ENCODE measurements around the gene SLK.

The SLK gene

GRCh38 chr10:103986360-103986759 is 19.4 kb downstream of the SLK start:
- Histone ChIP-seq H3K27ac (ENCODE audit: low read depth, low read length) (no peak overlapping the region), H2AFZ (ENCODE audit: low read depth, low read length, severe bottlenecking) (no peak overlapping the region), H3K27me3 (ENCODE audit: low read length) (no peaks in the 10 kb centered on the region), H3K79me2 (ENCODE audit: insufficient read depth, low read length) (peaks cover 68% of the 10 kb centered on the region), H3K9me3 (ENCODE audit: insufficient read depth, low read length) (no peaks in the 10 kb centered on the region), H3K4me3 (ENCODE audit: insufficient read depth, low read length, poor library complexity, severe bottlenecking) (no peak overlapping the region), H3K4me2 (ENCODE audit: low read depth, low read length, poor library complexity, severe bottlenecking) (no peak overlapping the region), H4K20me1 (ENCODE audit: low read depth, low read length) (no peaks in the 10 kb centered on the region), H3F3A (ENCODE audit: insufficient read depth) (0 out of 2 replicates have a peak, but pooled peaks cover 3% of the 10 kb centered on the region), H3K36me3 (ENCODE audit: low read length) (peaks cover 3% of the 10 kb centered on the region; the same call in 1 of the 2 replicates), H3K9ac (ENCODE audit: low read length) (no peak overlapping the region), H3K9me2 (replicated peaks; ENCODE audit: insufficient read depth, low read length) (no peaks in the 10 kb centered on the region)
- no peak for TF ChIP-seq CTCF (IDR thresholded peaks at IDR 0.05; ENCODE audit: insufficient read depth, low read length, poor library complexity, severe bottlenecking)
- TF ChIP-seq EZH2phosphoT487 (conservative IDR thresholded peaks at IDR 0.05; ENCODE audit: low read length): no peak

DNA sequence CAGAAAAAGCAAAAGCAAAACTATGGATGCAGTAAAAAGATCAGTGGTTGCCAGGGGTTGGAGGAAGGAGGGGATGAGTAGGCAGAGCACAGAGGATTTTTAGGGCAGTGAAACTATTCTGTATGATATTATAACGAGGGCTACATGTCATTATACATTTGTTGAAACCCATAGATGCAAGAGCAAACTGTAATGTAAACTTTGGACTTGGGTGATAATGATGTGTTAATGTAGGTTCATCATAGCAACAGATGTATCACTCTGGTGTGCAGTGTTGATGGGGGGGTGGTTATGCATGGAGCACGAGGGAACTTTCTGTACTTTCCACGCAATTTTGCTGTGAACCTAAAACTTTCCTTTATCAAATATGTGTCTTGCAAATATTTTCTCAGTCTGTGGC is 23.2 kb downstream of the SLK start:
- no peak overlapping the region for H3K27ac ChIP-seq (ENCODE audit: low read depth, low read length)
- H3K9ac ChIP-seq (ENCODE audit: low read length): no peak overlapping the region
- H2AFZ ChIP-seq (ENCODE audit: low read depth, low read length, severe bottlenecking): no peak overlapping the region

DNA sequence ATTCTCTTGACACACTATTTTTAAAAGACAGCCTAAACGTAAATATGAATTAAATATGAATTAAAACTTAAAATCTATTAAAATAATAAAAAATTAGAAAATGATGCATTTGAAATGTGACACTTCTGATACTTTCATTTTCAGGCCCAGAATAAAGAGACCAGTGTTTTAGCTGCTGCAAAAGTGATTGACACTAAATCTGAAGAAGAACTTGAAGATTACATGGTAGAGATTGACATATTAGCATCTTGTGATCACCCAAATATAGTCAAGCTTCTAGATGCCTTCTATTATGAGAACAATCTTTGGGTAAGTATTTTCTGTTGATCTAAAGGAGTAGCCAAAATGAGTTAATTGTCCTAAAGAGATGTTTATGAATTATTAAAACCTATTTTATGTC is 23.6 kb downstream of the SLK start:
- no peak overlapping the region for H3K27ac ChIP-seq (ENCODE audit: low read depth, low read length)
- H4K20me1 ChIP-seq (ENCODE audit: low read depth, low read length): no peaks in the 10 kb centered on the region
- H3K9me2 ChIP-seq (replicated peaks; ENCODE audit: insufficient read depth, low read length): no peaks in the 10 kb centered on the region
- peaks cover 29% of the 10 kb centered on the region for H3K79me2 ChIP-seq (ENCODE audit: insufficient read depth, low read length)
- H3K4me3 ChIP-seq (ENCODE audit: insufficient read depth, low read length, poor library complexity, severe bottlenecking): no peak overlapping the region
- H3K4me2 ChIP-seq (ENCODE audit: low read depth, low read length, poor library complexity, severe bottlenecking): no peak overlapping the region
- H3K9me3 ChIP-seq (ENCODE audit: insufficient read depth, low read length): no peaks in the 10 kb centered on the region
- H3K36me3 ChIP-seq (ENCODE audit: low read length): peaks cover 14% of the 10 kb centered on the region; the same call in 1 of the 2 replicates
- H3K9ac ChIP-seq (ENCODE audit: low read length): no peak overlapping the region
- no peak overlapping the region for H2AFZ ChIP-seq (ENCODE audit: low read depth, low read length, severe bottlenecking)
- 0 out of 2 replicates have a peak, but pooled peaks cover 5% of the 10 kb centered on the region for H3F3A ChIP-seq (ENCODE audit: insufficient read depth)
- no peak for TF ChIP-seq EZH2phosphoT487 (conservative IDR thresholded peaks at IDR 0.05; ENCODE audit: low read length)
- TF ChIP-seq CTCF (IDR thresholded peaks at IDR 0.05; ENCODE audit: insufficient read depth, low read length, poor library complexity, severe bottlenecking): no peak
- H3K27me3 ChIP-seq (ENCODE audit: low read length): no peaks in the 10 kb centered on the region

More for the DNA sequence above, 23.2 kb downstream of the SLK start:
- no peaks in the 10 kb centered on the region for H3K27me3 ChIP-seq (ENCODE audit: low read length)
- peaks cover 32% of the 10 kb centered on the region for H3K79me2 ChIP-seq (ENCODE audit: insufficient read depth, low read length)
- H3K9me3 ChIP-seq (ENCODE audit: insufficient read depth, low read length): no peaks in the 10 kb centered on the region
- H3F3A ChIP-seq (ENCODE audit: insufficient read depth): 0 out of 2 replicates have a peak, but pooled peaks cover 5% of the 10 kb centered on the region
- H3K36me3 ChIP-seq (ENCODE audit: low read length): peaks cover 14% of the 10 kb centered on the region; the same call in 1 of the 2 replicates
- no peak overlapping the region for H3K4me2 ChIP-seq (ENCODE audit: low read depth, low read length, poor library complexity, severe bottlenecking)
- no peaks in the 10 kb centered on the region for H3K9me2 ChIP-seq (replicated peaks; ENCODE audit: insufficient read depth, low read length)
- no peak overlapping the region for H3K4me3 ChIP-seq (ENCODE audit: insufficient read depth, low read length, poor library complexity, severe bottlenecking)
- H4K20me1 ChIP-seq (ENCODE audit: low read depth, low read length): no peaks in the 10 kb centered on the region
- TF ChIP-seq CTCF (IDR thresholded peaks at IDR 0.05; ENCODE audit: insufficient read depth, low read length, poor library complexity, severe bottlenecking) (no peak), EZH2phosphoT487 (conservative IDR thresholded peaks at IDR 0.05; ENCODE audit: low read length) (no peak)
